ENCODE results near the gene LRG1. TPM values are rescaled to one million over a fixed set of nuclear protein-coding genes. Genes with fewer than 3 reads are reported as not detected.

LRG1 gene
- total and polyA plus RNA-seq, 2 experiments from 2014 or later: 0.21 to 0.45 TPM

- no peaks in the 10 kb centered on the region for H3K9me2 ChIP-seq (ENCODE audit: insufficient read depth)
- peaks cover 14% of the 10 kb centered on the region for H3K4me1 ChIP-seq (ENCODE audit: insufficient read depth)
- H3F3A ChIP-seq (replicated peaks; ENCODE audit: low read depth): peaks cover 11% of the 10 kb centered on the region; the same call in 1 of the 2 replicates
- H3K79me2 ChIP-seq (replicated peaks; ENCODE audit: insufficient read depth): peaks cover 6% of the 10 kb centered on the region; the same call in 1 of the 2 replicates
- ATAC-seq (no peak), DNase-seq (ENCODE audit: low spot score) (no peak)
- no peaks in the 10 kb centered on the region for H3K9me3 Mint-ChIP-seq
- H4K20me1 ChIP-seq (replicated peaks; ENCODE audit: insufficient read depth): peaks cover 14% of the 10 kb centered on the region
- H3K4me2 ChIP-seq: no peak overlapping the region
- H3K4me3 ChIP-seq: no peak overlapping the region
- H3K27me3 ChIP-seq (ENCODE audit: insufficient read depth): no peaks in the 10 kb centered on the region
- no peak overlapping the region for H2AFZ ChIP-seq
- H3K27ac Mint-ChIP-seq: no peak overlapping the region
- TF ChIP-seq ZNF462 (CRISPR knock-in tag; IDR thresholded peaks at IDR 0.05) (no peak), NANOG (IDR thresholded peaks at IDR 0.05; ENCODE audit: borderline replicate concordance) (no peak), JUNB (IDR thresholded peaks at IDR 0.05; ENCODE audit: unreplicated experiment) (no peak), ZNF114 (CRISPR knock-in tag; IDR thresholded peaks at IDR 0.05) (no peak), EZH2phosphoT487 (IDR thresholded peaks at IDR 0.05; ENCODE audit: unreplicated experiment) (no peak), CREB1 (CRISPR knock-in tag; IDR thresholded peaks at IDR 0.05; ENCODE audit: low read depth) (no peak), CTCF (conservative IDR thresholded peaks at IDR 0.05; ENCODE audit: low read depth in 2 of 2) (no peak), EZH2 (IDR thresholded peaks at IDR 0.05; ENCODE audit: low read depth, unreplicated experiment) (no peak), ZNF331 (CRISPR knock-in tag; IDR thresholded peaks at IDR 0.05; ENCODE audit: low read depth) (no peak), ETS1 (IDR thresholded peaks at IDR 0.05) (no peak), STAT1 (IDR thresholded peaks at IDR 0.05; ENCODE audit: unreplicated experiment) (no peak), REST (IDR thresholded peaks at IDR 0.05; ENCODE audit: unreplicated experiment) (no peak), POLR2AphosphoS5 (IDR thresholded peaks at IDR 0.05; ENCODE audit: low read depth) (no peak)
- H3K4me3 Mint-ChIP-seq: no peak overlapping the region
- H3K27ac ChIP-seq (ENCODE audit: low read depth): no peak overlapping the region
- H3K4me1 Mint-ChIP-seq: peaks cover 16% of the 10 kb centered on the region
- no peaks in the 10 kb centered on the region for H3K36me3 ChIP-seq (ENCODE audit: insufficient read depth)
- H3K27me3 Mint-ChIP-seq (ENCODE audit: insufficient read depth, low read depth, poor library complexity): peaks cover 8% of the 10 kb centered on the region
- H3K36me3 Mint-ChIP-seq (ENCODE audit: low read depth): no peaks in the 10 kb centered on the region
Observed at GRCh38 chr19:4570916-4571304, 31.1 kb upstream of the LRG1 start.

All from GM23338 (cell line).